Esophagus muscularis mucosa (tissue), 3 donors: Measurements from ENCODE around the gene PPP6R3.

ENCODE experiments used
- CTCF ChIP-seq, 3 experiments: fragments of 200-600 bp in 2 of 3; fragments of 450-650 bp in 1 of 3; sonication (generic) in 2 of 3; IDR thresholded peaks; one replicate each; pipeline ENCODE4 v1.5.1; 2017 to 2019; ENCODE audit warnings: antibody characterized with exemption in 3 of 3, mild to moderate bottlenecking in 2 of 3, moderate library complexity in 1 of 3
- POLR2A ChIP-seq: fragments of 450-650 bp; IDR thresholded peaks from one replicate; pipeline ENCODE4 v1.6.1; 2017; ENCODE audit warnings: antibody characterized with exemption, moderate library complexity, mild to moderate bottlenecking, low read depth
- POLR2AphosphoS5 ChIP-seq, 2 donors: sonication (generic); formaldehyde crosslinking; IDR thresholded peaks; one replicate each; pipeline ENCODE4 v1.6.1; 2017; ENCODE audit warnings: antibody characterized with exemption in 2 of 2

GRCh38 chr11:68480852-68481510, 20.4 kb downstream of the PPP6R3 start:
- TF ChIP-seq CTCF (IDR thresholded peaks at IDR 0.05): no peak
- TF ChIP-seq POLR2A: no peak
- no peak for TF ChIP-seq POLR2AphosphoS5 (IDR thresholded peaks at IDR 0.05)
